Body of pancreas (tissue), 4 donors: ENCODE data around the gene CIAPIN1.
"Not testable (repeated sequence)": the region's sequence is repeated elsewhere in the genome, so short reads cannot be mapped to it uniquely, and the experiment has no call there.

Source experiments
- CTCF ChIP-seq, 7 experiments: fragments of 450-650 bp in 4 of 7; fragments of 200-600 bp in 3 of 7; sonication (generic) in 3 of 7; IDR thresholded peaks; one replicate each; pipeline ENCODE4 v1.5.1; 2016 to 2019; ENCODE audit warnings: antibody characterized with exemption in 7 of 7
- POLR2A ChIP-seq, 3 donors: fragments of 450-650 bp; IDR thresholded peaks; one replicate each; pipeline ENCODE4 v1.6.1; 2016; ENCODE audit warnings: antibody characterized with exemption in 3 of 3, mild to moderate bottlenecking in 2 of 3

- not testable (repeated sequence) for TF ChIP-seq POLR2A, CTCF (IDR thresholded peaks at IDR 0.05)
Measured at GRCh38 chr16:57439947-57440346, 7.2 kb downstream of the CIAPIN1 start.
